Suprapubic skin (tissue), 4 donors: ENCODE results near the gene SPTAN1. TPM values are rescaled to one million over a fixed set of nuclear protein-coding genes. Genes with fewer than 3 reads are reported as not detected.
A peak's percentile ranks its signal among the peaks of the same experiment; 100 is the strongest.

Experiments
- DNase-seq, 2 donors: peaks; one replicate each; pipeline ENCODE4 v3.0.0-alpha.2; 2019; ENCODE audit warnings: low spot score in 2 of 2
- H3K27ac ChIP-seq: fragments of 200-600 bp; sonication (generic); one replicate; pipeline ENCODE4 v1.5.1; 2019
- H3K27me3 ChIP-seq: fragments of 200-600 bp; sonication (generic); one replicate; pipeline ENCODE4 v1.5.1; 2019
- H3K36me3 ChIP-seq: fragments of 200-600 bp; sonication (generic); one replicate; pipeline ENCODE4 v1.5.1; 2019
- H3K4me1 ChIP-seq: fragments of 200-600 bp; sonication (generic); one replicate; pipeline ENCODE4 v1.5.1; 2019
- H3K4me3 ChIP-seq: fragments of 200-600 bp; sonication (generic); one replicate; pipeline ENCODE4 v1.5.1; 2019; ENCODE audit warnings: mild to moderate bottlenecking
- H3K9me3 ChIP-seq: fragments of 200-600 bp; sonication (generic); one replicate; pipeline ENCODE4 v1.5.1; 2019
- EP300 ChIP-seq: sonication (generic); formaldehyde crosslinking; IDR thresholded peaks from one replicate; pipeline ENCODE4 v1.6.1; 2017; ENCODE audit warnings: antibody characterized with exemption
- POLR2A ChIP-seq, 2 donors: fragments of 450-650 bp; IDR thresholded peaks; one replicate each; pipeline ENCODE4 v1.6.1; 2017; ENCODE audit warnings: antibody characterized with exemption in 2 of 2, mild to moderate bottlenecking in 2 of 2, moderate library complexity in 2 of 2
- POLR2AphosphoS5 ChIP-seq, 3 donors: sonication (generic); formaldehyde crosslinking; IDR thresholded peaks; one replicate each; pipeline ENCODE4 v1.6.1; 2017; ENCODE audit warnings: antibody characterized with exemption in 3 of 3
- WGBS: methylation state at CpG from one replicate; pipeline ENCODE4 v1.1.5; 2018; 5-methylcytosine and 5-hydroxymethylcytosine counted together
- total RNA-seq, 4 donors: library from RNA; depleted of rRNA; stranded (reverse); fragments of >200 nt; gene quantifications; one replicate each; pipeline ENCODE4 v1.1.0, GENCODE V29; 2016
- TF ChIP-seq, protein P1 (sequence below), 2 donors: fragments of 200-600 bp in 1 of 2; fragments of 450-650 bp in 1 of 2; sonication (generic) in 1 of 2; IDR thresholded peaks; one replicate each; pipeline ENCODE4 v1.5.1; 2016 to 2019; ENCODE audit warnings: antibody characterized with exemption in 2 of 2, mild to moderate bottlenecking in 1 of 2, moderate library complexity in 1 of 2

Gene SPTAN1
- total RNA-seq, 4 donors from 2014 or later: 251 to 476 (median 354) TPM

DNA sequence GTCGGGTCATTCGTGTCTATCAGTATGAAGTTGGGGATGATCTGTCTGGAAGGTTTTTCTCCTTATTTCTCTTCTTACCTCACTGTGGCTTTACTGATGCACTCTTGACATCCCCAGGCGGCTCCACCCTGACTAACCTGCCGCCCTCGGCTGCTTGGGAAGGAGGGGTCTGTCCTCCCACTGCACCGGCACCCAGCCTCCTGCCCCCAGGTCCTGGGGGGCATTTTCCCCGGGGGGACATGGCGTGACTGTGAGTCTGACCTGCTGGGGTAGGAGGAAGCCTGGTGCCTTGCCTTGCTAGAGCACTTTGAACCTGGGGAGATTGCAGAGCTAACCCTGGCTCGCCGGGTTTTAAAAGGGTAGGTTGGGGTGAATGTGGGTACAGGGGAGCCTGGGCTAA is 76.7 kb downstream of the SPTAN1 start:
- Histone ChIP-seq H3K4me3 (no peak overlapping the region), H3K9me3 (no peaks in the 10 kb centered on the region), H3K27ac (peak overlapping the region; percentile 40), H3K36me3 (peaks cover 100% of the 10 kb centered on the region), H3K27me3 (no peaks in the 10 kb centered on the region), H3K4me1 (peaks cover 28% of the 10 kb centered on the region)
- DNase-seq: no peak
- TF ChIP-seq EP300 (no peak), POLR2A (IDR thresholded peaks at IDR 0.05) (no peak), POLR2AphosphoS5 (IDR thresholded peaks at IDR 0.05) (no peak)
- TF ChIP-seq, protein P1, sequence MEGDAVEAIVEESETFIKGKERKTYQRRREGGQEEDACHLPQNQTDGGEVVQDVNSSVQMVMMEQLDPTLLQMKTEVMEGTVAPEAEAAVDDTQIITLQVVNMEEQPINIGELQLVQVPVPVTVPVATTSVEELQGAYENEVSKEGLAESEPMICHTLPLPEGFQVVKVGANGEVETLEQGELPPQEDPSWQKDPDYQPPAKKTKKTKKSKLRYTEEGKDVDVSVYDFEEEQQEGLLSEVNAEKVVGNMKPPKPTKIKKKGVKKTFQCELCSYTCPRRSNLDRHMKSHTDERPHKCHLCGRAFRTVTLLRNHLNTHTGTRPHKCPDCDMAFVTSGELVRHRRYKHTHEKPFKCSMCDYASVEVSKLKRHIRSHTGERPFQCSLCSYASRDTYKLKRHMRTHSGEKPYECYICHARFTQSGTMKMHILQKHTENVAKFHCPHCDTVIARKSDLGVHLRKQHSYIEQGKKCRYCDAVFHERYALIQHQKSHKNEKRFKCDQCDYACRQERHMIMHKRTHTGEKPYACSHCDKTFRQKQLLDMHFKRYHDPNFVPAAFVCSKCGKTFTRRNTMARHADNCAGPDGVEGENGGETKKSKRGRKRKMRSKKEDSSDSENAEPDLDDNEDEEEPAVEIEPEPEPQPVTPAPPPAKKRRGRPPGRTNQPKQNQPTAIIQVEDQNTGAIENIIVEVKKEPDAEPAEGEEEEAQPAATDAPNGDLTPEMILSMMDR (IDR thresholded peaks at IDR 0.05): no peak
- 85% methylated on average over 8 of the region's 10 CpGs for WGBS

DNA sequence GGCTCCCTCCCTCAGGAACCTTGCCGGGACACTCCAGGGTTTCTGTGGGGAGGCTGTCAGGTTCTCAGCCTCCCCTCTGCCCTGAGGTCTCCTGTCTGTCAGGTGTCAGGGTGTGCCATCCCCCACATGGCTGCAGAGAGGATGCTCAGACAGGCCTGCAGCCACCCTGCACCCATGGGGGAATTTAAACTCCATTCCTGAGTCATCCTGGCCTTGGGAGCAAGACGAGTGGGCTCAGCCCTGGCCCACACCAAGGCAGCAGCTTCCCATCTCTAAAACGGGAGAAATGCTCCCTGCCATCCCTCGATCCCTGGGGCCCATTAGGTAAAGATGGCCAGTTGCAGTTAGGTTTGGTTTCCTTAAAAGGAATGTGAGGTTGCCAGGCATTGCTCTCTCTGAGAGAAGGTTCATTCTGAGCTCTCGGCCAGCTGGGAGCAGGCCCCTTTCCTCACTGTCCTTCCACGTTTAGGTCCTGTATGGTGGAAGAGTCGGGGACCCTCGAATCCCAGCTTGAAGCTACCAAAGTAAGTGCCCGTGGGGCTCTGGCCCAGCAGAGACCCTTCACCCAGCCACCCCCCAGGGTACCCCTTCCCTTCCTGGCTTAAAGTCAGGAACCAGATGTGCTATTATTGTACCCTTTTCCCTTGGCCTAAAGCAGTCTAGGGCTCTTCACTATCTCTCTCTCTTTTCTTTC is 77.6 kb downstream of the SPTAN1 start:
- TF ChIP-seq EP300: no peak
- 78% methylated on average over 6 of the region's 9 CpGs for WGBS
- Histone ChIP-seq H3K9me3 (no peaks in the 10 kb centered on the region), H3K27ac (no peak overlapping the region), H3K27me3 (no peaks in the 10 kb centered on the region), H3K4me1 (peaks cover 37% of the 10 kb centered on the region), H3K4me3 (no peak overlapping the region), H3K36me3 (peaks cover 94% of the 10 kb centered on the region)
- DNase-seq: no peak

DNA sequence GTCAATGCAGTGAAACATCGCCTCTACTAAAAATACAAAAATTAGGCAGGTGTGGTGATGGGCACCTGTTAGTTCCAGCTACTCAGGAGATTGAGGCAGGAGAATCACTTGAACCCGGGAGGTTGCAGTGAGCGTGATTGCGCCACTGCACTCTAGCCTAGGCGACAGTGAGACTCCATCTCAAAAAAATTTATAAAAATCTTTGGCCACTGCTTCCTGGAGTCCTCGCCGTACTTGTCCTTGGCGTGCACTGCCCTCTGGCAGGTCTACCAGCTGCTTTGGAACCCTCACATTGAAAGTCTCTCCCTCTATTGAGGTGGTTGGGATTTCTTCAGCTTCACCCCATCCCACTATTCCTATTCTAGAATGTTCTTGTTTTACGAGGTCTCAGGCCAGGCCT is 79.2 kb downstream of the SPTAN1 start:
- H3K27ac ChIP-seq: no peak overlapping the region
- no peak for DNase-seq
- WGBS: 89% methylated on average over 9 of the region's 9 CpGs
- no peaks in the 10 kb centered on the region for H3K9me3 ChIP-seq
- no peak for TF ChIP-seq EP300
- TF ChIP-seq POLR2A (IDR thresholded peaks at IDR 0.05): no peak
- TF ChIP-seq, protein P1 (IDR thresholded peaks at IDR 0.05): no peak
- TF ChIP-seq POLR2AphosphoS5 (IDR thresholded peaks at IDR 0.05): no peak
- no peaks in the 10 kb centered on the region for H3K27me3 ChIP-seq
- H3K4me3 ChIP-seq: no peak overlapping the region
- H3K4me1 ChIP-seq: peaks cover 47% of the 10 kb centered on the region
- peaks cover 78% of the 10 kb centered on the region for H3K36me3 ChIP-seq

DNA sequence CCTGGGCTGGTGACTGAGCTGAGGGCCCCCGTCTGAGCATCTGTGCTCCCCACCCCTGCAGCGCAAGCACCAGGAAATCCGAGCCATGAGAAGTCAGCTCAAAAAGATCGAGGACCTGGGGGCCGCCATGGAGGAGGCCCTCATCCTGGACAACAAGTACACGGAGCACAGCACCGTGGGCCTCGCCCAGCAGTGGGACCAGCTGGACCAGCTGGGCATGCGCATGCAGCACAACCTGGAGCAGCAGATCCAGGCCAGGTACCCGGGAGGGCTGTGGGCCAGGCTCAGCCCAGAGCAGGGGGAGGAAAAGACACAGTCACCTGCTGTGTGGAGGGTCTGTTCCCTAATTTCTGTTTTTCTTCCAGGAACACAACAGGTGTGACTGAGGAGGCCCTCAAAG is 79.7 kb downstream of the SPTAN1 start:
- no peak overlapping the region for H3K4me3 ChIP-seq
- H3K9me3 ChIP-seq: no peaks in the 10 kb centered on the region
- DNase-seq: no peak
- 90% methylated on average over 9 of the region's 10 CpGs for WGBS
- peaks cover 47% of the 10 kb centered on the region for H3K4me1 ChIP-seq
- peaks cover 73% of the 10 kb centered on the region for H3K36me3 ChIP-seq
- no peaks in the 10 kb centered on the region for H3K27me3 ChIP-seq
- no peak overlapping the region for H3K27ac ChIP-seq
- no peak for TF ChIP-seq POLR2A (IDR thresholded peaks at IDR 0.05)
- TF ChIP-seq POLR2AphosphoS5 (IDR thresholded peaks at IDR 0.05): no peak
- TF ChIP-seq, protein P1 (IDR thresholded peaks at IDR 0.05): no peak
- TF ChIP-seq EP300: no peak

DNA sequence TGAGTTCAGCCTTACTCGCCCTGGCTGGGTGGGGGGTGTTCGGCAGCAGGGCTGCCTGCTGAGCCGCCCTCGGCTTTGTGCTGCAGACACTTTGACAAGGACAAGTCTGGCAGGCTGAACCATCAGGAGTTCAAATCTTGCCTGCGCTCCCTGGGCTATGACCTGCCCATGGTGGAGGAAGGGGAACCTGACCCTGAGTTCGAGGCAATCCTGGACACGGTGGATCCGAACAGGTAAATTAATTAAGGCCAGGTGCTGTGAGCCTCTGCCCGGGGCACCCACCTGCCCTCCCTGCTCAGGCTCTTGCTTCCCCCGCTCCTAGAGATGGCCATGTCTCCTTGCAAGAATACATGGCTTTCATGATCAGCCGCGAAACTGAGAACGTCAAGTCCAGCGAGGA is 80.1 kb downstream of the SPTAN1 start:
- no peak for DNase-seq
- H3K4me3 ChIP-seq: no peak overlapping the region
- H3K36me3 ChIP-seq: peaks cover 69% of the 10 kb centered on the region
- no peaks in the 10 kb centered on the region for H3K9me3 ChIP-seq
- H3K4me1 ChIP-seq: peaks cover 47% of the 10 kb centered on the region
- no peak for TF ChIP-seq POLR2A (IDR thresholded peaks at IDR 0.05)
- TF ChIP-seq EP300: no peak
- TF ChIP-seq, protein P1 (IDR thresholded peaks at IDR 0.05): no peak
- no peak for TF ChIP-seq POLR2AphosphoS5 (IDR thresholded peaks at IDR 0.05)
- H3K27ac ChIP-seq: no peak overlapping the region
- 91% methylated on average over 13 of the region's 14 CpGs for WGBS
- no peaks in the 10 kb centered on the region for H3K27me3 ChIP-seq

DNA sequence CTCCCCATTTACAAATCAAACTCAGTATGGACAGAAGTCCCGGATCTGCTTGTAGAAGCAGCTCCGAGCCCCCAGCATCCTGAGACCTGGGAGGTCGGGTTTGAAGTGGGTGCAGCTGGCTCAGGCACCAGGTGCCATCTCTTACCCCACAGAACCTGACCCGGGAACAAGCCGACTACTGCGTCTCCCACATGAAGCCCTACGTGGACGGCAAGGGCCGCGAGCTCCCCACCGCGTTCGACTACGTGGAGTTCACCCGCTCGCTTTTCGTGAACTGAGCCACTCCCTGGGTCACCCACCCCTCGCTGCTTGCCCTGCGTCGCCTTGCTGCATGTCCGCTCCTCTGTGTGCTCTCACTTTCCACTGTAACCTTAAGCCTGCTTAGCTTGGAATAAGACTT is 80.7 kb downstream of the SPTAN1 start:
- WGBS: 92% methylated on average over 21 of the region's 21 CpGs
- peaks cover 43% of the 10 kb centered on the region for H3K4me1 ChIP-seq
- no peak overlapping the region for H3K4me3 ChIP-seq
- no peaks in the 10 kb centered on the region for H3K27me3 ChIP-seq
- no peak for TF ChIP-seq EP300
- TF ChIP-seq, protein P1 (IDR thresholded peaks at IDR 0.05): no peak
- TF ChIP-seq POLR2AphosphoS5 (IDR thresholded peaks at IDR 0.05): no peak
- no peak for TF ChIP-seq POLR2A (IDR thresholded peaks at IDR 0.05)
- no peaks in the 10 kb centered on the region for H3K9me3 ChIP-seq
- no peak overlapping the region for H3K27ac ChIP-seq
- no peak for DNase-seq
- peaks cover 63% of the 10 kb centered on the region for H3K36me3 ChIP-seq
